ENCODE results near the gene CACNA1E.

DNA sequence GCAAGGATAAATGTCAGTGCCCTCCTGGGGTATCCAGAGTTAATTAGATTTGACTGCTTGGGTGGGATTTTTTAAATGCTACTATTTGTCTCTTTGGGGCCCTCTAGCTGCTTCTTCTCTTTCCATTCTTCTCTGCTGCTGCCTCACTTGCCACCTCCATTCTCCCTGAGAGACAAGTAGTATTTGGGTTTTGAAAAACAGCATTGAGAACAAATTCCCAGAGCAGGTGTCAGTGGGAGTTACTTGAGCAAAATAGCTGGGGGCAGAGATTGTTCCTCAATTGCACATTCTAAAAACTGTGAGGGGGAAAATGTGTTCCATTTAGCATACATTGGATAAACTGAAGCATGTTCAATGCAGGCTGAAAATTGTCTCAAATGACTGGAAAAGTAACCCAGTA lies 286.5 kb downstream of the CACNA1E start:
- TF ChIP-seq POLR2A (IDR thresholded peaks at IDR 0.05) (no peak), CTCF (IDR thresholded peaks at IDR 0.05) (no peak)

Data from lower leg skin (tissue), 3 donors.